Neuronal stem cell (in vitro differentiated cells): ENCODE measurements around the gene CGB5.

Experiments
- DNase-seq: peaks from one replicate; pipeline ENCODE4 v3.0.0-alpha.2; 2013; ENCODE audit warnings: low spot score
- H2AFZ ChIP-seq: one replicate; pipeline ENCODE4 v1.6.1; 2013; ENCODE audit warnings: mild to moderate bottlenecking, low read length, inconsistent platforms
- H2AK5ac ChIP-seq: 2 replicates; pipeline ENCODE4 v1.6.1; 2013; ENCODE audit warnings: low read depth, mild to moderate bottlenecking, inconsistent platforms, low read length, moderate library complexity, mixed read lengths
- H2BK120ac ChIP-seq: 2 replicates; pipeline ENCODE4 v1.6.1; 2013; ENCODE audit warnings: low read depth, mild to moderate bottlenecking, inconsistent platforms, low read length, moderate library complexity, mixed read lengths
- H2BK12ac ChIP-seq: one replicate; pipeline ENCODE4 v1.6.1; 2013; ENCODE audit warnings: low read length, inconsistent platforms
- H2BK15ac ChIP-seq: 2 replicates; pipeline ENCODE4 v1.6.1; 2013; ENCODE audit warnings: mild to moderate bottlenecking, low read length, inconsistent platforms, mixed read lengths
- H2BK5ac ChIP-seq: one replicate; pipeline ENCODE4 v1.6.1; 2013; ENCODE audit warnings: inconsistent platforms, mild to moderate bottlenecking, low read length, moderate library complexity
- H3K14ac ChIP-seq: one replicate; pipeline ENCODE4 v1.6.1; 2013; ENCODE audit warnings: low read length, inconsistent platforms
- H3K18ac ChIP-seq: 2 replicates; pipeline ENCODE4 v1.6.1; 2013; ENCODE audit warnings: low read length, inconsistent platforms
- H3K23ac ChIP-seq: 2 replicates; pipeline ENCODE4 v1.6.1; 2013; ENCODE audit warnings: low read depth, mild to moderate bottlenecking, mixed read lengths, low read length, inconsistent platforms; ENCODE audit not compliant: poor library complexity
- H3K27ac ChIP-seq: replicated peaks from 3 replicates; pipeline ENCODE4 v1.5.1; 2013; ENCODE audit warnings: low read length, inconsistent platforms
- H3K27me3 ChIP-seq, 3 experiments: 2 replicates each; pipeline ENCODE4 v1.6.1; 2013; ENCODE audit warnings: low read length in 3 of 3, mild to moderate bottlenecking in 2 of 3, inconsistent platforms in 1 of 3, low read depth in 1 of 3, mixed read lengths in 1 of 3, moderate library complexity in 1 of 3; ENCODE audit not compliant: control insufficient read depth in 3 of 3, insufficient read depth in 3 of 3
- H3K36me3 ChIP-seq, 2 donors: replicated peaks in 1 of 2; 2 replicates each; pipeline ENCODE4 v1.6.1; 2013; ENCODE audit warnings: low read length in 2 of 2; ENCODE audit not compliant: control insufficient read depth in 2 of 2, insufficient read depth in 2 of 2
- H3K4ac ChIP-seq: 2 replicates; pipeline ENCODE4 v1.6.1; 2013; ENCODE audit warnings: inconsistent platforms, mild to moderate bottlenecking, low read length, moderate library complexity
- H3K4me1 ChIP-seq, 2 donors: 1 replicate in 1 of 2; 2 replicates in 1 of 2; pipeline ENCODE4 v1.6.1; 2013; ENCODE audit warnings: low read length in 2 of 2, low read depth in 1 of 2; ENCODE audit not compliant: control insufficient read depth in 2 of 2, insufficient read depth in 1 of 2
- H3K4me2 ChIP-seq: one replicate; pipeline ENCODE4 v1.6.1; 2013; ENCODE audit warnings: mild to moderate bottlenecking, low read length, inconsistent platforms; ENCODE audit not compliant: insufficient read depth, poor library complexity, severe bottlenecking
- H3K4me3 ChIP-seq, 2 donors: 2 replicates each; pipeline ENCODE4 v1.5.1; 2013; ENCODE audit warnings: low read length in 2 of 2, mild to moderate bottlenecking in 2 of 2, inconsistent platforms in 1 of 2, moderate library complexity in 1 of 2
- H3K79me1 ChIP-seq: one replicate; pipeline ENCODE4 v1.6.1; 2013; ENCODE audit warnings: low read depth, mild to moderate bottlenecking, inconsistent platforms, low read length, moderate library complexity
- H3K9ac ChIP-seq: one replicate; pipeline ENCODE4 v1.6.1; 2013; ENCODE audit warnings: mild to moderate bottlenecking, low read depth, low read length, inconsistent platforms; ENCODE audit not compliant: poor library complexity
- H3K9me3 ChIP-seq, 2 donors: replicated peaks in 1 of 2; 2 replicates each; pipeline versions ENCODE3 to v1.6.1; 2013; ENCODE audit warnings: low read length in 2 of 2, mild to moderate bottlenecking in 2 of 2, inconsistent platforms in 1 of 2, low read depth in 1 of 2, mixed read lengths in 1 of 2, moderate library complexity in 1 of 2; ENCODE audit not compliant: control insufficient read depth in 2 of 2, insufficient read depth in 1 of 2
- H4K8ac ChIP-seq: one replicate; pipeline ENCODE4 v1.6.1; 2013; ENCODE audit warnings: low read depth, mild to moderate bottlenecking, inconsistent platforms, low read length, moderate library complexity
- H4K91ac ChIP-seq: one replicate; pipeline ENCODE4 v1.6.1; 2013; ENCODE audit warnings: low read length, low read depth, mild to moderate bottlenecking, inconsistent platforms; ENCODE audit not compliant: poor library complexity
- WGBS, 2 donors: extraction: QIAGEN DNeasy Blood & Tissue Kit; methylation state at CpG; one replicate each; pipeline ENCODE4 v1.1.7; 2013; ENCODE audit warnings: missing lambda C conversion rate in 2 of 2, mixed read lengths in 1 of 2; ENCODE audit not compliant: insufficient read length in 2 of 2, insufficient replicate concordance in 1 of 2; ENCODE audit errors: extremely low coverage in 2 of 2; 5-methylcytosine and 5-hydroxymethylcytosine counted together

Gene CGB5

DNA sequence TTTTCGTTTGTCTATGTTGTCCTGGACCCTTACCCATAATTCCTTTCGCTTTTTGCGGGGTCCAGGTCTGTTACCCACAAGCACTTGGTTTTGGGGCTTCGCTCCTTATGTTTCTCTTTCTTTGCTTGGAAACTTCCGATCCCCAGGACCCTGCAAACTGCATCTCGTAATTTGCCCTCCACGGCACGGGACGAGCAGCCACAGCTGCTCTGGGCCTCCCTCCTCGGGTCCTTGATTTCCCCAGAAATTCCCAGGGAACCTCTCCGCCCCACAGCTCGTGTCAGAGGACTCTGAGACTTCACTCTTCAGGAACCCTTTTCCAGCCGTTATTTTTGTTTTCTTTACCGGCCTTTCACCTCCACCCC, 42.2 kb downstream of the CGB5 start:
- no peak overlapping the region for H3K23ac ChIP-seq

DNA sequence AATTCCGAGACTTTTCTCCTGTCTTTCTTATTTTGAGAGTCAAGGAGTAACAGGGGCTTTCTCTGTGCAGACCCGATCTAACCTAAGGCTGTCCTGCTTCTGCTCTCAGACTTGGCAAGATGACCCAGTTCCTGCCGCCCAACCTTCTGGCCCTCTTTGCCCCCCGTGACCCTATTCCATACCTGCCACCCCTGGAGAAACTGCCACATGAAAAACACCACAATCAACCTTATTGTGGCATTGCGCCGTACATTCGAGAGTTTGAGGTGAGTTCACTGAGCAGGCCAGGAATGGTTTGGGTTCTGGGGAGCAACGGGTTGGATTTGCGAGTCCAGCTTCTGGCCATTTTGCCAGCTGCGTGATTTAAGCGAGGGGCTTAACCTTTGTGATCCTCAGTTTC, 42.6 kb downstream of the CGB5 start:
- Histone ChIP-seq H2AK5ac (no peak overlapping the region), H2BK5ac (no peak overlapping the region), H2BK120ac (no peak overlapping the region), H2BK15ac (no peak overlapping the region), H3K4me3 (peak overlapping the region; percentile 96 to 97), H3K4me1 (peaks cover 6 to 7% of the 10 kb centered on the region in 2 donors), H3K4ac (no peak overlapping the region), H3K9ac (no peak overlapping the region), H3K4me2 (peak overlapping the region; percentile 87), H3K27me3 (peaks cover 0 to 4% (median 0%) of the 10 kb centered on the region in 3 experiments), H2BK12ac (no peak overlapping the region), H3K9me3 (peaks cover 2 to 6% of the 10 kb centered on the region in 2 donors), H3K79me1 (peaks cover 5% of the 10 kb centered on the region), H3K27ac (no peak overlapping the region), H3K23ac (no peak overlapping the region), H3K36me3 (peaks cover 29 to 50% of the 10 kb centered on the region in 2 donors), H3K18ac (no peak overlapping the region), H3K14ac (peak overlapping the region; percentile 33), H2AFZ (no peak overlapping the region), H4K8ac (no peak overlapping the region), H4K91ac (no peak overlapping the region)
- DNase-seq = no peak
- WGBS, 2 donors = no CpG with 5 or more reads among the region's 11 CpGs

More for the DNA sequence above, 42.2 kb downstream of the CGB5 start:
- Histone ChIP-seq H3K4me3 (peak overlapping the region; percentile 96 to 97), H3K9ac (peak overlapping the region; percentile 65), H3K14ac (no peak overlapping the region), H2BK12ac (no peak overlapping the region), H2BK120ac (no peak overlapping the region), H3K4ac (no peak overlapping the region), H2AK5ac (no peak overlapping the region), H3K4me2 (peak overlapping the region; percentile 87), H3K4me1 (peaks cover 6 to 7% of the 10 kb centered on the region in 2 donors), H3K79me1 (peaks cover 5% of the 10 kb centered on the region), H3K9me3 (peaks cover 2 to 6% of the 10 kb centered on the region in 2 donors), H3K18ac (peak overlapping the region; percentile 99), H4K91ac (no peak overlapping the region), H2BK15ac (no peak overlapping the region), H3K27me3 (peaks cover 0 to 4% (median 0%) of the 10 kb centered on the region in 3 experiments), H3K27ac (peak overlapping the region; percentile 94), H2BK5ac (peak overlapping the region; percentile 95), H2AFZ (peak overlapping the region; percentile 89), H3K36me3 (peaks cover 28 to 45% of the 10 kb centered on the region in 2 donors), H4K8ac (no peak overlapping the region)
- DNase-seq = no peak
- WGBS, 2 donors = no CpG with 5 or more reads among the region's 14 CpGs

DNA sequence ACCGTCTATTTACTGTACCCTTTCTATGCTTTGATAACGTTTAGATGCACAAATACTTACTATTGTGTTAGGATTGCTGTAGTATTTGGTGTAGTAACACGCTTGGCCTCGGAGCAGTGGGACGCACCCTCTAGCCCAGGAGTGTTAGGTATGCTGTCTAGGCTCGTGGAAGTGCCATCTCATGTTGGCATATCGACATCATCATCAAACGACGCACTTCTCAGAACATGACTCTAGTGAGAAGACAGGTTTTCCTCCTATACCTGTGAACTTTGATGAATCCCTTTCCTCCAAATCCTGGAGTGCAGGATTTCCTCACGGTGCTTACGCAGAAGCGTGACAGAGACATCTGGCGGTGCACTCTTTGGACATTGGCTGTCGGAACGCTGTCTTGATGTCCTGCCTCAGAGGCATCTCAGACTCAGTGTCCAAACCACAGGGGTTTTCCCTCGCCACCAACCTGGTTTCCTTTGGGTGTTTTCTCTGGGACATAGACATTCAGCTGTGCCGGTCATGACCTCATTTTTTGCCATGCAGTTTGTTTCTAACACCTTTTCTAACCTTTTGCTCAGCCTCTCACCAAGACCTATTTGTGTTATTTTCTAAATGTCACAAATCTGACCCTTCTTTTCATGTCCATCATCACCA, 47.9 kb downstream of the CGB5 start:
- H3K9ac ChIP-seq = no peak overlapping the region
- H2BK12ac ChIP-seq = no peak overlapping the region
- H3K9me3 ChIP-seq = no peaks in the 10 kb centered on the region
- WGBS, 2 donors = no CpG with 5 or more reads among the region's 17 CpGs
- no peaks in the 10 kb centered on the region for H3K27me3 ChIP-seq
- no peak for DNase-seq
- H2AK5ac ChIP-seq = no peak overlapping the region
- no peak overlapping the region for H4K8ac ChIP-seq
- peaks cover 6% of the 10 kb centered on the region for H3K79me1 ChIP-seq
- no peak overlapping the region for H2BK15ac ChIP-seq
- no peak overlapping the region for H2BK5ac ChIP-seq
- no peak overlapping the region for H3K4ac ChIP-seq
- no peak overlapping the region for H3K4me3 ChIP-seq
- no peak overlapping the region for H2AFZ ChIP-seq
- H3K18ac ChIP-seq = no peak overlapping the region
- H3K14ac ChIP-seq = no peak overlapping the region
- no peak overlapping the region for H2BK120ac ChIP-seq
- peaks cover 2 to 3% of the 10 kb centered on the region in 2 donors for H3K4me1 ChIP-seq
- no peak overlapping the region for H3K23ac ChIP-seq
- peaks cover 57 to 96% of the 10 kb centered on the region in 2 donors for H3K36me3 ChIP-seq
- no peak overlapping the region for H3K4me2 ChIP-seq
- H3K27ac ChIP-seq = no peak overlapping the region
- H4K91ac ChIP-seq = no peak overlapping the region

DNA sequence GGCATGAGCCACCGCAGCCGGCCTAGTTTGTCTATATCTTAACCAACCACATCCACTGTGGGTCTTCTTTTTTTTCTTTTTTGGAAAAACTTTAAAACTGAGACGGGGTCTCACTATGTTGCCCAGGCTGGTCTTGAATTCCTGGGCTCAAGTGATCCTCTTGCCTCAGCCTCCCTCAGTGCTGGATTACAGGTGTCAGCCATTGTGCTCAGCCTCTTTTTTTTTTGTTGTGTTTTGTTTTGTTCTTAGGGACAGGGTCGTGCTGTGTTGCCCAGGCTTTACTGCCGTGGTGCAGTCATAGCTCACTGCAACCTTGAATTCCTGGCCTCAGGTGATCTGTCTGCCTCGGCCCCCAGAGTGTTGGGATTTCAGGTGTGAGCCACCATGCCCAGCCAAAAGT, 49.0 kb downstream of the CGB5 start:
- H3K14ac ChIP-seq = no peak overlapping the region
- no peak overlapping the region for H3K9ac ChIP-seq
- no peak overlapping the region for H2AK5ac ChIP-seq
- H3K27ac ChIP-seq = no peak overlapping the region
- no peak overlapping the region for H3K18ac ChIP-seq
- no peak for DNase-seq
- no peak overlapping the region for H3K23ac ChIP-seq
- H3K4me3 ChIP-seq = no peak overlapping the region
- no peak overlapping the region for H2AFZ ChIP-seq
- H4K91ac ChIP-seq = no peak overlapping the region
- H3K79me1 ChIP-seq = peaks cover 7% of the 10 kb centered on the region
- no peaks in the 10 kb centered on the region for H3K4me1 ChIP-seq
- H3K9me3 ChIP-seq = no peaks in the 10 kb centered on the region
- WGBS, 2 donors = no CpG with 5 or more reads among the region's 6 CpGs
- no peak overlapping the region for H2BK5ac ChIP-seq
- H3K27me3 ChIP-seq = no peaks in the 10 kb centered on the region
- H4K8ac ChIP-seq = no peak overlapping the region
- peaks cover 55 to 96% of the 10 kb centered on the region in 2 donors for H3K36me3 ChIP-seq
- H2BK12ac ChIP-seq = no peak overlapping the region
- no peak overlapping the region for H2BK120ac ChIP-seq
- no peak overlapping the region for H2BK15ac ChIP-seq
- no peak overlapping the region for H3K4me2 ChIP-seq
- H3K4ac ChIP-seq = no peak overlapping the region
